ENCODE results near the gene PTPN20. TPM values are rescaled to one million over a fixed set of nuclear protein-coding genes. Genes with fewer than 3 reads are reported as not detected.

PTPN20 gene
- total RNA-seq, 1 donor from 2014 or later = 5.3 TPM

- TF ChIP-seq CTCF (IDR thresholded peaks at IDR 0.05; ENCODE audit: insufficient read depth, low read length, poor library complexity, severe bottlenecking) = no peak
- no peak for DNase-seq (ENCODE audit: low read depth)
Measured at GRCh38 chr10:47034441-47035051, 123.3 kb downstream of the PTPN20 start.

GRCh38 chr10:47035171-47035818 lies 124.1 kb downstream of the PTPN20 start:
- TF ChIP-seq CTCF (IDR thresholded peaks at IDR 0.05; ENCODE audit: insufficient read depth, low read length, poor library complexity, severe bottlenecking) = no peak
- DNase-seq (ENCODE audit: low read depth) = no peak
- peaks cover 8% of the 10 kb centered on the region for H3K27me3 ChIP-seq (ENCODE audit: control insufficient read depth, insufficient read depth, low read length)
- H3K4me3 ChIP-seq (ENCODE audit: low read depth, low read length) = no peak overlapping the region
- no peaks in the 10 kb centered on the region for H3K36me3 ChIP-seq (ENCODE audit: control insufficient read depth, insufficient read depth, low read length)

More at GRCh38 chr10:47034441-47035051, 123.3 kb downstream of the PTPN20 start:
- no peak overlapping the region for H3K4me3 ChIP-seq (ENCODE audit: low read depth, low read length)
- no peaks in the 10 kb centered on the region for H3K36me3 ChIP-seq (ENCODE audit: control insufficient read depth, insufficient read depth, low read length)
- peaks cover 5% of the 10 kb centered on the region for H3K27me3 ChIP-seq (ENCODE audit: control insufficient read depth, insufficient read depth, low read length)

GRCh38 chr10:47035819-47036337 lies 124.7 kb downstream of the PTPN20 start:
- no peak for TF ChIP-seq CTCF (IDR thresholded peaks at IDR 0.05; ENCODE audit: insufficient read depth, low read length, poor library complexity, severe bottlenecking)

GRCh38 chr10:47036771-47037170 lies 125.5 kb downstream of the PTPN20 start:
- H3K27me3 ChIP-seq (ENCODE audit: control insufficient read depth, insufficient read depth, low read length) = peaks cover 12% of the 10 kb centered on the region
- no peaks in the 10 kb centered on the region for H3K36me3 ChIP-seq (ENCODE audit: control insufficient read depth, insufficient read depth, low read length)
- H3K4me3 ChIP-seq (ENCODE audit: low read depth, low read length) = no peak overlapping the region
- no peak for TF ChIP-seq CTCF (IDR thresholded peaks at IDR 0.05; ENCODE audit: insufficient read depth, low read length, poor library complexity, severe bottlenecking)
- DNase-seq (ENCODE audit: low read depth) = no peak

More at GRCh38 chr10:47035819-47036337, 124.7 kb downstream of the PTPN20 start:
- Histone ChIP-seq H3K27me3 (ENCODE audit: control insufficient read depth, insufficient read depth, low read length) (peaks cover 12% of the 10 kb centered on the region), H3K4me3 (ENCODE audit: low read depth, low read length) (no peak overlapping the region), H3K36me3 (ENCODE audit: control insufficient read depth, insufficient read depth, low read length) (no peaks in the 10 kb centered on the region)
- no peak for DNase-seq (ENCODE audit: low read depth)

GRCh38 chr10:47037654-47038425 lies 126.6 kb downstream of the PTPN20 start:
- no peak for TF ChIP-seq CTCF (IDR thresholded peaks at IDR 0.05; ENCODE audit: insufficient read depth, low read length, poor library complexity, severe bottlenecking)
- H3K4me3 ChIP-seq (ENCODE audit: low read depth, low read length) = no peak overlapping the region
- H3K36me3 ChIP-seq (ENCODE audit: control insufficient read depth, insufficient read depth, low read length) = no peaks in the 10 kb centered on the region
- peaks cover 12% of the 10 kb centered on the region for H3K27me3 ChIP-seq (ENCODE audit: control insufficient read depth, insufficient read depth, low read length)
- DNase-seq (ENCODE audit: low read depth) = no peak
